ENCODE results near the gene MCTP1.

MCTP1 gene

DNA sequence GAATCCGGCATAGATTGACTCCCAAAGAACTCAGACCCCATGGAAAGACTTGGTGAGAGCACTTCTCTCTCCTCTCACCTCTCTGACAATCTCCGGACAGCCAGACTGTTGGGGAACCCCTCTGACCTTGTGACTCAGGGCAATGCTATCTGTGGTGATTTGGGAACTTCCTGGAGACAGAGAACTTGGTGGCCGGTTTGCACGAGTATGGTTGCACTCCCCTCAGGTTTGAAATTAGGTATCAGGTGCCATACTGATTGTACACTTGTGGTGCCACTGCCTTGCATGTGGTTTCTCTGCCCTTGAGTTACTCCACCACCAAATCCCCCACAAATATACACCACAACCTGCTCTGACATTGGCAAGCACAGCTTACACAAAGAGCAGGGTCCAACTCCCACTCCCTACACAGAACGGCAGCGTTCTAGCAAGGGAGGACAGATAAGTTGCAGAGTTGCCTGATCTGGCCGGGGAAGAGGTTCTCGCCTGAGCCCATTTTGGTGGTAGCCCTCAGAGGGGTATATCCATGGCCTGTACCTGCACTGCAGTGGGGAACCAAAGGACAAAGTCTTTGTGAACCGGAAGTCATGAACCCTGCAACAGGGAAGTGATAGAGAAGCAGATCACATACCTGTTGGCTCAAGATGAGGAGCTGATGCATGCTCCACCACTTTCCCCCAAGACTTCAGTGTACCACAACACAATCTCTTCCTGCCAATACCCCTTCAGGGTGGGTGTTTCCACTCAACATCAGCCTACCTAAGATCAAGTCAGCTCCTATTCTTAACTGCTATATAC, 255.1 kb downstream of the MCTP1 start:
- no peak overlapping the region for H3K4me3 ChIP-seq
- H3K4me2 ChIP-seq: no peak overlapping the region
- H3K27ac ChIP-seq: no peak overlapping the region
- H3K9me3 ChIP-seq: peaks cover 5% of the 10 kb centered on the region; the same call in 1 of the 2 replicates
- no peaks in the 10 kb centered on the region for H3K27me3 ChIP-seq
- H4K20me1 ChIP-seq: no peaks in the 10 kb centered on the region
- TF ChIP-seq Cebpa-rat (IDR thresholded peaks at IDR 0.05): no peak
- no peaks in the 10 kb centered on the region for H3K36me3 ChIP-seq
- peaks cover 21% of the 10 kb centered on the region for H3K4me1 ChIP-seq
- H3K9ac ChIP-seq: no peak overlapping the region

- Histone ChIP-seq H3K4me3 (0 out of 2 replicates have a peak overlapping the region, but pooled peaks have one; percentile 6), H3K27me3 (no peaks in the 10 kb centered on the region), H3K9me3 (peaks cover 4% of the 10 kb centered on the region; the same call in 1 of the 2 replicates), H3K27ac (peak overlapping the region; percentile 62), H3K36me3 (no peaks in the 10 kb centered on the region), H3K4me2 (peak overlapping the region; percentile 85), H4K20me1 (no peaks in the 10 kb centered on the region), H3K9ac (peak overlapping the region; percentile 38; the same call in 1 of the 2 replicates), H3K4me1 (peaks cover 21% of the 10 kb centered on the region)
- TF ChIP-seq Cebpa-rat (IDR thresholded peaks at IDR 0.05): no peak
Observed at GRCh38 chr5:95027775-95028174, 257.1 kb downstream of the MCTP1 start.

DNA sequence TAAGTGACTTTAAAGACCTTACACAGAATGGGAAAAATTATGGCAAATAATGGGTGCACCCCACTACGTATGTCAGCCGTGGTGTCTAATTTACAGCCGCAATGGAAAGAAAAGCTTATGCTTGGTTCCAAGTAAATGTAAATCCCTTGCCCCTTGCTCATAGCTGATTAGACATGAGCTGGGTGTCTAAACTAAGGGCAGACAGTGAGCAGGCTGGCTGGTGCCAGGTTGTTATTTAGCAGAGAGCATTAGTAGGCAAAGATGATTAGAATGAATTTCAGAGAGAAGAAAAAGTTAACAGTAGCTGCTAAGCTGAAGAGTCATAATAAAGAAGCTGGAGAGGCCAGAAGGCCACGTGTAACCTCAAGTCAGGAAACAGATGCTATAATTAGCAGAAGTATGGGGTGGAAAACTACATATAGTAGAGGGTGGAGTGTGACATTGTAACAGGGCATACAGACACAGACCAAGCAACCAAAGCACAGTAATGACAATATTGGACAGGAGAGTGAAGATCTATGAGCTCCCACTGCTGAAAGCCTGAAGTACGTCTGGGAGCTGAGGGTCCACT, 257.7 kb downstream of the MCTP1 start:
- peak overlapping the region; percentile 85 for H3K4me2 ChIP-seq
- no peaks in the 10 kb centered on the region for H4K20me1 ChIP-seq
- H3K27ac ChIP-seq: peak overlapping the region; percentile 62
- H3K9me3 ChIP-seq: no peaks in the 10 kb centered on the region
- H3K4me1 ChIP-seq: peaks cover 21% of the 10 kb centered on the region
- H3K9ac ChIP-seq: peak overlapping the region; percentile 38; the same call in 1 of the 2 replicates
- no peak for TF ChIP-seq Cebpa-rat (IDR thresholded peaks at IDR 0.05)
- 0 out of 2 replicates have a peak overlapping the region, but pooled peaks have one; percentile 6 for H3K4me3 ChIP-seq
- no peaks in the 10 kb centered on the region for H3K27me3 ChIP-seq
- no peaks in the 10 kb centered on the region for H3K36me3 ChIP-seq

DNA sequence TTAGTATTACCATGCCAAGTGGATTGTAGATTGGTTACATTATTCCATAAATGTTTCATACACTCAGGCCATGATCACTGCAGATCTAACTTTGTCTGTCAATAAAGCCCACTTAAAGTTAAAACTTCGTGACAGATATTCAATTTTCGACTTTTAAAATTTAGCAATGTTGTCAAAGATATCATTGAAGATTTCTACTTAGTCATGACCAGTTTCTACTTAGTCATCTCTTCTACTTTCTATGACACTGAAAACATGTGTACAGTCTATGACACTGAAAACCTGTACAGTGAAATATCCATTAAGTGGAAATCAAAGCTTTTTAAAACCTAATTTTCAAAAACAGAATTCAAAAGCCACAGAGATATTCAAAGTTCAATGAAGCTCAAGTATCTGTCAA, 258.2 kb downstream of the MCTP1 start:
- Histone ChIP-seq H3K36me3 (no peaks in the 10 kb centered on the region), H3K27me3 (no peaks in the 10 kb centered on the region), H3K4me2 (peak overlapping the region; percentile 85), H4K20me1 (no peaks in the 10 kb centered on the region), H3K4me1 (peaks cover 21% of the 10 kb centered on the region), H3K9me3 (no peaks in the 10 kb centered on the region), H3K4me3 (no peak overlapping the region), H3K9ac (no peak overlapping the region), H3K27ac (peak overlapping the region; percentile 62)
- TF ChIP-seq Cebpa-rat (IDR thresholded peaks at IDR 0.05): no peak

DNA sequence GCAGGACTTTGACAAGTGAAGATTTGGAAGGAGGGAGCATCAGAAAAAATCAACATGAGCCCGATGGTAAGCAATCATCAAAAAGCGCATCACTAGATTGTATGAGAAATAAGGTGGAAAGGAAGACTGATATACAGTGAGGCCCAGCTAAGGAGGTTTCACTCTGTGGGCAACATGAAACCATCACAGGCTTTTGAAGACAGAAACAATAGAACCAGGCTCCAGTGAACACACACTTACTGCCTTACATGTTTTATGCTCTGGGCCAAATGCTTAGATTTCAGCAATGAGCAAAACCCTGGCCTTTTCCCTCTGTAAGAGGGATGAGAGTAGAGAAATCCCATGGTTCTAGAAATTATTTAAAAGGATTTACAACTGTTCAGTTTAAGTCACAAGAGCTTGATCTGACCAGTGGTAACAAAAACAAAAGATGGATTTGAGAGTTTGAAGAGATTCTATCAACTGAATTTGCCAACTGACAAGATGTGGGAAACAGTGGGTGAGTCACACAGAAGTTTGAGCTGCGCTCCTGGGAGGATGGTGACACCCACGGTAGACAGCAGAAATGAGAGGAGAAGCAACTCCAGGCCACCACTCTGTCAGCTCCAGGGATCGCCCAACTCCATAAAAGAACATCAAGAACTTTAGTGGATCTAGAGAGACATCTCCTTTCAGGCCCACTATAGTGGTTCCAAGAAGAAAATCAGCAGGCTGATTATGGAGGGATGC, 261.8 kb downstream of the MCTP1 start:
- H3K4me3 ChIP-seq: no peak overlapping the region

GRCh38 chr5:95020345-95020744, 264.5 kb downstream of the MCTP1 start:
- no peaks in the 10 kb centered on the region for H4K20me1 ChIP-seq
- no peaks in the 10 kb centered on the region for H3K27me3 ChIP-seq
- H3K4me3 ChIP-seq: no peak overlapping the region
- H3K27ac ChIP-seq: no peak overlapping the region
- H3K4me2 ChIP-seq: no peak overlapping the region
- H3K36me3 ChIP-seq: no peaks in the 10 kb centered on the region
- H3K9me3 ChIP-seq: no peaks in the 10 kb centered on the region
- no peaks in the 10 kb centered on the region for H3K4me1 ChIP-seq
- no peak for TF ChIP-seq Cebpa-rat (IDR thresholded peaks at IDR 0.05)
- H3K9ac ChIP-seq: no peak overlapping the region

More for the DNA sequence above, 261.8 kb downstream of the MCTP1 start:
- H4K20me1 ChIP-seq: no peaks in the 10 kb centered on the region
- peaks cover 18% of the 10 kb centered on the region for H3K4me1 ChIP-seq
- TF ChIP-seq Cebpa-rat (IDR thresholded peaks at IDR 0.05): no peak
- no peak overlapping the region for H3K9ac ChIP-seq
- no peak overlapping the region for H3K4me2 ChIP-seq
- no peaks in the 10 kb centered on the region for H3K36me3 ChIP-seq
- no peaks in the 10 kb centered on the region for H3K27me3 ChIP-seq
- no peak overlapping the region for H3K27ac ChIP-seq
- H3K9me3 ChIP-seq: no peaks in the 10 kb centered on the region

DNA sequence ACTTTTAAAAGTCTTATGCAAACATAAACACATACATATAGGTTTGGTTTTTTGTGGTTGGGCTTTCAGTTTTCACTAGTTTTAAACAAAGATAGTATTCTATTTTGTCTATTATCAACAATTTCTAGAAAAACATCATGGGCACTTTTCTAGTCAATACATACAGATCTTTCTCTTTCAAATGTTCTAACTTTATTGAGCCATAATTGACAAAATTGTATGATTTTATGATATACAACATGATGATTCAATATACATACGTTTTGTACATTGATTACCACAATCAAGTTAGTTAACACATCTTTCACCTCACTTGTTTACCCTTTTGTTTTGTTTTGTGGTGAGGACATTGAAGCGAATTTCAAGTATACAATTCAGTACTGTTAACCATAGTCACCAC, 265.9 kb downstream of the MCTP1 start:
- Histone ChIP-seq H3K36me3 (no peaks in the 10 kb centered on the region), H3K4me1 (no peaks in the 10 kb centered on the region), H3K27me3 (no peaks in the 10 kb centered on the region), H3K9ac (no peak overlapping the region), H3K27ac (no peak overlapping the region), H3K9me3 (no peaks in the 10 kb centered on the region), H4K20me1 (no peaks in the 10 kb centered on the region), H3K4me2 (no peak overlapping the region), H3K4me3 (no peak overlapping the region)
- no peak for TF ChIP-seq Cebpa-rat (IDR thresholded peaks at IDR 0.05)

GRCh38 chr5:95018511-95018910, 266.4 kb downstream of the MCTP1 start:
- no peak for TF ChIP-seq Cebpa-rat (IDR thresholded peaks at IDR 0.05)
- H3K9ac ChIP-seq: no peak overlapping the region
- H4K20me1 ChIP-seq: no peaks in the 10 kb centered on the region
- H3K27ac ChIP-seq: no peak overlapping the region
- no peak overlapping the region for H3K4me2 ChIP-seq
- H3K9me3 ChIP-seq: no peaks in the 10 kb centered on the region
- H3K27me3 ChIP-seq: no peaks in the 10 kb centered on the region
- H3K4me1 ChIP-seq: no peaks in the 10 kb centered on the region
- no peaks in the 10 kb centered on the region for H3K36me3 ChIP-seq
- H3K4me3 ChIP-seq: no peak overlapping the region

DNA sequence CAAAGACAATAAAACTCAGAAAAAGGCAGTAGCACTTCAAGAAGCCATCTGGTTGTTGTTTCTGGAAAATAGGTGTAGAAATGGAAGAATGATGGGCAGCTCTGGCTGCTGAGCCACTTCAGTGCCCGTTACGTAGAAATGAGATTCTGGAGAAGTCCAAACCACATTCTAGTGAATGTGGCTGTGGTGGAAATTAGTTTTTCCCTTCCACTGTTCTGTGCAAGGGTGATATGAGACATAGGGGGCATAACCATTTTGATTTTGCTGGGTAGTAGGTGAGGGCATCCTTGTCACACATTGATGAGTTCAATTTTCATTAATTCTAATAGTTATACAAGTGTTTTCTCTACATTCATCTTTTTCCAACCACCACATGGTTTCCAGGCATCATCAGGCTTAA, 275.1 kb downstream of the MCTP1 start:
- Histone ChIP-seq H4K20me1 (no peaks in the 10 kb centered on the region), H3K9me3 (peaks cover 5% of the 10 kb centered on the region), H3K4me1 (no peaks in the 10 kb centered on the region), H3K27me3 (no peaks in the 10 kb centered on the region), H3K4me3 (no peak overlapping the region), H3K36me3 (no peaks in the 10 kb centered on the region), H3K9ac (no peak overlapping the region), H3K27ac (no peak overlapping the region), H3K4me2 (no peak overlapping the region)
- no peak for TF ChIP-seq Cebpa-rat (IDR thresholded peaks at IDR 0.05)
